ENCODE data around the gene MYO10. TPM values are rescaled to one million over a fixed set of nuclear protein-coding genes. Genes with fewer than 3 reads are reported as not detected.
"Not testable (repeated sequence)": the region's sequence is repeated elsewhere in the genome, so short reads cannot be mapped to it uniquely, and the experiment has no call there.

Gene MYO10
- total RNA-seq, 1 donor from 2014 or later: 56.7 TPM

DNA sequence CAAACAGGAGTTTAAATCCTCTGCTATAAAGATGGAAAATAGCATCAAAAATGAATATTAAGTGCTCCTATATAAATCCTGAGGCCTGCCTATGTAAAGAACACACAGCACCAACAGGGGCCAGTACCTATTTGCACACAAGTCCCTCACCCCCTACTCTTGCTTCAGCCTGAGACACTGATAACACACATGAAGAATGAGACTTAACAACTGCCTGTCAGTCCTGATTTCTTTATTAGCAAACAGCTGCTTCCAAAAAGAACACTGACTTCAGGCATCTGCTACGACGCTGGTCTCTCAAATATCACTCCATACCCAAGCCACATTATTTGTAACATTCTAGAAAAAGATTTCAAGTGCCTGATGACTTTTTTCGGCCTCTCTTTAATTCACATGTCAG, 55.5 kb downstream of the MYO10 start:
- H3K36me3 Mint-ChIP-seq: peaks cover 12% of the 10 kb centered on the region
- peaks cover under 1% of the 10 kb centered on the region for H3K9me3 Mint-ChIP-seq
- TF ChIP-seq, protein P1, sequence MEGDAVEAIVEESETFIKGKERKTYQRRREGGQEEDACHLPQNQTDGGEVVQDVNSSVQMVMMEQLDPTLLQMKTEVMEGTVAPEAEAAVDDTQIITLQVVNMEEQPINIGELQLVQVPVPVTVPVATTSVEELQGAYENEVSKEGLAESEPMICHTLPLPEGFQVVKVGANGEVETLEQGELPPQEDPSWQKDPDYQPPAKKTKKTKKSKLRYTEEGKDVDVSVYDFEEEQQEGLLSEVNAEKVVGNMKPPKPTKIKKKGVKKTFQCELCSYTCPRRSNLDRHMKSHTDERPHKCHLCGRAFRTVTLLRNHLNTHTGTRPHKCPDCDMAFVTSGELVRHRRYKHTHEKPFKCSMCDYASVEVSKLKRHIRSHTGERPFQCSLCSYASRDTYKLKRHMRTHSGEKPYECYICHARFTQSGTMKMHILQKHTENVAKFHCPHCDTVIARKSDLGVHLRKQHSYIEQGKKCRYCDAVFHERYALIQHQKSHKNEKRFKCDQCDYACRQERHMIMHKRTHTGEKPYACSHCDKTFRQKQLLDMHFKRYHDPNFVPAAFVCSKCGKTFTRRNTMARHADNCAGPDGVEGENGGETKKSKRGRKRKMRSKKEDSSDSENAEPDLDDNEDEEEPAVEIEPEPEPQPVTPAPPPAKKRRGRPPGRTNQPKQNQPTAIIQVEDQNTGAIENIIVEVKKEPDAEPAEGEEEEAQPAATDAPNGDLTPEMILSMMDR (IDR thresholded peaks at IDR 0.05; ENCODE audit: unreplicated experiment): no peak
- H3K27ac Mint-ChIP-seq: peak overlapping the region; percentile 15
- H3K27me3 Mint-ChIP-seq (ENCODE audit: low read depth): no peaks in the 10 kb centered on the region
- no peak overlapping the region for H3K4me3 Mint-ChIP-seq
- no peak for DNase-seq (ENCODE audit: low spot score in 2 of 2, unreplicated experiment in 2 of 2)
- peaks cover 36% of the 10 kb centered on the region for H3K4me1 Mint-ChIP-seq

DNA sequence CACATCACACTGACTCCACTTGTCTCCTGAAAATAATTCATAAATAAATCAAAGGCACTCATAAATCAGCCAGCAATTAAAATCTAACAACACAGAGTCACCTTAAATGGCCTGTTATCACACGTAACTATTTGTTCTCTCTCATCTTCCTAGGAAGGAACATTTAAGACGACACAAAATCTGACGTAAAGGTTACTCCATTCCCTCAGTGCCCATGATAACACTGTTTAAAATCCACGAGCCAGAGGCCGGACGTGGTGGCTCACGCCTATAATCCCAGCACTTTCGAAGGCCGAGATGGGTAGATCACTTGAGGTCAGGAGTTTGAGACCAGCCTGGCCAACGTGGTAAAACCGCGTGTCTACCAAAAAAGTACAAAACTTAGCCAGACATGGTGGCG, 56.4 kb downstream of the MYO10 start:
- H3K4me1 Mint-ChIP-seq: peaks cover 31% of the 10 kb centered on the region
- peaks cover 8% of the 10 kb centered on the region for H3K9me3 Mint-ChIP-seq
- H3K36me3 Mint-ChIP-seq: peaks cover 21% of the 10 kb centered on the region
- H3K27ac Mint-ChIP-seq: no peak overlapping the region
- H3K4me3 Mint-ChIP-seq: no peak overlapping the region
- DNase-seq (ENCODE audit: low spot score in 2 of 2, unreplicated experiment in 2 of 2): no peak
- TF ChIP-seq, protein P1 (IDR thresholded peaks at IDR 0.05; ENCODE audit: unreplicated experiment): no peak
- no peaks in the 10 kb centered on the region for H3K27me3 Mint-ChIP-seq (ENCODE audit: low read depth)

DNA sequence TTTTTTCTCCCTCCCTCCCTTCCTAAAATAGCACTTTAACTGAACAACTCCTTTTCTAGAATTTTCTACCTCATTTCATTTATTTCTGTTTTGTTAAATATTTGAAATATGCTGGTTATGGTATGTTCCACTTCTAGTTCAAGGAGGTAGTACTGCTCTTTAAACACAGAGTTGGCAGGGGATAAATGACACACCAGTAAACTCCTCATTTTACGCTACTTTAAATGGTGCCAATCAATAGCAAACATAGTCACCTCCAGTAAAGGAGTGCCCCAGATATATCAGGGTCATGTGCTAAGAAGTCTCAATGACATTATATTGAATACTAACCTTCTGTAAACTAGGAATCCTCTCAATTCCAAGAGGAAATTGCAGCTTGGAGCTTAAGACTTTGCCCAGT, 56.9 kb downstream of the MYO10 start:
- TF ChIP-seq, protein P1 (IDR thresholded peaks at IDR 0.05; ENCODE audit: unreplicated experiment): no peak
- Mint-ChIP-seq H3K27me3 (ENCODE audit: low read depth) (no peaks in the 10 kb centered on the region), H3K36me3 (peaks cover 25% of the 10 kb centered on the region), H3K4me3 (no peak overlapping the region), H3K27ac (no peak overlapping the region), H3K4me1 (peaks cover 27% of the 10 kb centered on the region), H3K9me3 (peaks cover 12% of the 10 kb centered on the region)
- DNase-seq (ENCODE audit: low spot score in 2 of 2, unreplicated experiment in 2 of 2): no peak

DNA sequence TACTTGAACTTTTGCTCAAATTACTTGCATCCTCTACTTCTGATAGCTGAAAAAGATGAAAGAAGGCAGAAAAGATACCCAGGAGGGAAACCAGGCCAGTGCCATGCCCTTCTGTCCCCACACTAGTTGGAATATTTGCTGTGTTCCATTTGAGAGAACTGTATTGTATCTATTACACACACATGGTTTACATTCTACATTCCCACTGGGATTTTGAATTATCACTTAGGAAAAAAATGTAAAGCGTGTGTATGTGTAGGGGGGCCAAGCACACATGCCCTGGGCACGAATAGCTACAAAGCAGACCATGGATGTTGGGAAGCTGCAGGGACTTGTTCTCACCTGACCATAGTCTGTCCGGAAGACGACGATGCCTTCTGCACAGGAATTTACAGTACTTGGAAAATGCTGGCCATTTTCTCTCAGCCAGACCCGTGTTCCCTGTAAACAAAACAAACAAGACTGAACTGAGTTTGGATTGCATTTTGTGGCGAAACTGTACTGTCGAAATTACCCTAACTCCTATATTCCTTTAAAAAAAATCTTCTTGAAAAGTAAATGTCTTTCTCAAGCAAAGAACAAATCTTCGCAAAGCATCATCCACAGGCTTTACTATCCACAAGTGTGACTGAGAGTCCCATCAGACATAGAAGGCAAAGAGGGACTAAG, 58.7 kb downstream of the MYO10 start:
- Mint-ChIP-seq H3K9me3 (peaks cover 19% of the 10 kb centered on the region), H3K27me3 (ENCODE audit: low read depth) (no peaks in the 10 kb centered on the region), H3K27ac (no peak overlapping the region), H3K36me3 (peaks cover 36% of the 10 kb centered on the region), H3K4me3 (no peak overlapping the region), H3K4me1 (peaks cover 19% of the 10 kb centered on the region)
- DNase-seq (ENCODE audit: low spot score in 2 of 2, unreplicated experiment in 2 of 2): no peak
- TF ChIP-seq, protein P1 (IDR thresholded peaks at IDR 0.05; ENCODE audit: unreplicated experiment): no peak

DNA sequence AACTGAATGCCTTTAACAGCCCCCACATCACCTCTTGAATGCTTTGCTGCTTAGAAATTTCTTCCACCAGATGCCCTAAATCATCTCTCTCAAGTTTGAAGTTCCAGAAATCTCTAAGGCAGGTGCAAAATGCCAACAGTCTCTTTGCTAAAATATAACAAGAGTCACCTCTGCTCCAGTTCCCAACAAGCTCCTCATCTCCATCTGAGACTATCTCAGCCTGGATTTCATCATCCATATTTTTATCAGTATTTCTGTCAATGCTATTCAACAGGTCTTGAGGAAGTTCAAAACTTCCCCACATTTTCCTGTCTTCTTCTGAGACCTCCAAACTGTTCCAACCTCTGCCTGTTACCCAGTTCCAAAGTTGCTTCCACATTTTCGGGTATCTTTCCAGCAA, 61.7 kb downstream of the MYO10 start:
- H3K4me1 Mint-ChIP-seq: not testable (repeated sequence)
- H3K36me3 Mint-ChIP-seq: peaks cover 54% of the 10 kb centered on the region

DNA sequence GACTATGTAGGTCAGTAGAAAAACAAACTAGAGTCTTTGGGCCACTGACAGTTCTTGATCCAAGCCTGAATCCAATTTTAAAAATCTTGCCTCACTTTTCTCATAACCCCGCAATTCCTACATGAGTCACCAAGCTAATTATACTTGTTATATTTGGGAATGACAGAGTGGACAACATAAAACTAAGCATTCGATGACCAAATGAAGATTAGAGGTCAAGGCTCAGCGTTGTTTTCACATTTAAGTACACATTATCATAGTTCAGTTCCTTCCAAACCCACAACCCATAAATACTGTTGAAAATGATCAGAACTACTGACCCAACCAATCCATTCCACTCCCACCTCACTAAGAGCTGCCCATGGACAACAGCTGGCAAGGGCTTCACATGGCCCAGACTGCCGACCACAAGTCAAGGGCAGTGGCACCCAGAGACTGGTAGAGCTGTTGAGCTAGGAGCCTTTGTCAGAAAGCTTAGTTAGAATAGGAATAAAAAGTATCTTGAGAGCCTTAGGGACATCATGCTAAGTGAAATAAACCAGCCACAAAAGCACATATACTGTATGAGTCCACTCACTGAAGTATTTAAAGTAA, 64.2 kb downstream of the MYO10 start:
- Mint-ChIP-seq H3K4me3 (no peak overlapping the region), H3K36me3 (peaks cover 50% of the 10 kb centered on the region), H3K4me1 (peaks cover 11% of the 10 kb centered on the region), H3K27me3 (ENCODE audit: low read depth) (no peaks in the 10 kb centered on the region), H3K9me3 (peaks cover 26% of the 10 kb centered on the region), H3K27ac (no peak overlapping the region)
- no peak for DNase-seq (ENCODE audit: low spot score in 2 of 2, unreplicated experiment in 2 of 2)
- TF ChIP-seq, protein P1 (IDR thresholded peaks at IDR 0.05; ENCODE audit: unreplicated experiment): no peak

More for the DNA sequence above, 61.7 kb downstream of the MYO10 start:
- H3K27ac Mint-ChIP-seq; DNase-seq (ENCODE audit: low spot score in 2 of 2, unreplicated experiment in 2 of 2); H3K27me3 Mint-ChIP-seq (ENCODE audit: low read depth); H3K4me3 Mint-ChIP-seq: not testable (repeated sequence)
- peaks cover 26% of the 10 kb centered on the region for H3K9me3 Mint-ChIP-seq
